B cell (primary cell): Measurements from ENCODE around the gene HYLS1. TPM values are rescaled to one million over a fixed set of nuclear protein-coding genes. Genes with fewer than 3 reads are reported as not detected.

Experiments used
- ATAC-seq: fragments of 200-7000 bp; cut with Tn5 transposase; one replicate; pipeline ENCODE4 v1.10.0; 2021; ENCODE audit warnings: low read depth, mild to moderate bottlenecking, moderate number of reproducible peaks, moderate library complexity
- CTCF ChIA-PET: fragments of 350-600 bp; sonication (Branson Sonifier 250); formaldehyde crosslinking; loops from one replicate; lab custom pipeline; 2021; ENCODE audit warnings: antibody characterized with exemption, inconsistent platforms; lab: Charles Lee
- POLR2A ChIA-PET: fragments of 350-600 bp; sonication (Branson Sonifier 250); formaldehyde crosslinking; loops from one replicate; lab custom pipeline; 2021; ENCODE audit warnings: antibody characterized with exemption; lab: Charles Lee
- DNase-seq: peaks from one replicate; pipeline ENCODE4 v3.0.0; 2013
- H2AFZ ChIP-seq: 2 replicates; pipeline ENCODE4 v1.6.1; 2012; ENCODE audit warnings: mild to moderate bottlenecking, low read depth, low read length; ENCODE audit not compliant: insufficient read depth, poor library complexity, severe bottlenecking
- H3K27ac ChIP-seq, 2 donors: 1 replicate in 1 of 2; 2 replicates in 1 of 2; pipeline ENCODE4 v1.5.1; 2012 to 2013; ENCODE audit warnings: low read length in 2 of 2, mild to moderate bottlenecking in 2 of 2, moderate library complexity in 1 of 2
- H3K27me3 ChIP-seq, 4 experiments: fragments of 200-600 bp in 1 of 4; sonication (generic) in 1 of 4; replicated peaks in 1 of 4; 1 replicate in 2 of 4; 2 replicates in 2 of 4; pipeline versions ENCODE4 v1.6.1 to v1.7.0; 2013 to 2016; ENCODE audit warnings: low read length in 3 of 4, mild to moderate bottlenecking in 2 of 4, mixed read lengths in 1 of 4, moderate library complexity in 1 of 4; ENCODE audit not compliant: insufficient read depth in 4 of 4, control insufficient read depth in 3 of 4; ENCODE audit errors: control extremely low read depth in 1 of 4
- H3K36me3 ChIP-seq, 2 experiments: replicated peaks in 1 of 2; 1 replicate in 1 of 2; 2 replicates in 1 of 2; pipeline versions ENCODE4 v1.6.1 to v1.7.1; 2013; ENCODE audit warnings: low read length in 1 of 2; ENCODE audit not compliant: insufficient read depth in 2 of 2, control insufficient read depth in 1 of 2; ENCODE audit errors: control extremely low read depth in 1 of 2, extremely low read depth in 1 of 2
- H3K4me1 ChIP-seq, 2 donors: fragments of 200-600 bp in 1 of 2; sonication (generic) in 1 of 2; 1 replicate in 1 of 2; 2 replicates in 1 of 2; pipeline versions ENCODE4 v1.5.1 to v1.6.1; 2013 to 2017; ENCODE audit warnings: low read length in 2 of 2; ENCODE audit not compliant: control insufficient read depth in 2 of 2, insufficient read depth in 2 of 2
- H3K4me2 ChIP-seq: replicated peaks from 2 replicates; pipeline ENCODE3; 2012; ENCODE audit warnings: mild to moderate bottlenecking, low read depth, low read length; ENCODE audit not compliant: poor library complexity, severe bottlenecking
- H3K4me3 ChIP-seq, 5 experiments: fragments of 200-600 bp in 1 of 5; sonication (generic) in 1 of 5; 1 replicate in 3 of 5; 2 replicates in 2 of 5; pipeline versions ENCODE4 v1.5.1 to v1.7.0; 2011 to 2016; ENCODE audit warnings: low read length in 4 of 5, mild to moderate bottlenecking in 4 of 5, low read depth in 2 of 5, control low read depth in 1 of 5, moderate library complexity in 1 of 5; ENCODE audit not compliant: insufficient read depth in 1 of 5; ENCODE audit errors: control extremely low read depth in 1 of 5, extremely low read depth in 1 of 5
- H3K79me2 ChIP-seq: fragments of 200-600 bp; sonication (generic); one replicate; pipeline ENCODE4 v1.6.0; 2016; ENCODE audit warnings: low read length; ENCODE audit not compliant: control insufficient read depth, insufficient read depth
- H3K9ac ChIP-seq: fragments of 200-600 bp; sonication (generic); 2 replicates; pipeline ENCODE4 v1.6.1; 2017; ENCODE audit warnings: mild to moderate bottlenecking, low read length, moderate library complexity
- H3K9me3 ChIP-seq, 3 donors: one replicate each; pipeline versions ENCODE4 v1.6.1 to v1.7.1; 2013; ENCODE audit warnings: low read length in 2 of 3; ENCODE audit not compliant: control insufficient read depth in 2 of 3, insufficient read depth in 1 of 3; ENCODE audit errors: control extremely low read depth in 1 of 3
- H4K20me1 ChIP-seq: 2 replicates; pipeline ENCODE4 v1.6.0; 2012; ENCODE audit warnings: mild to moderate bottlenecking, low read length; ENCODE audit not compliant: insufficient read depth, control insufficient read depth, poor library complexity, severe bottlenecking
- H3K27ac Mint-ChIP-seq: one replicate; pipeline ENCODE4 v1.8.0; 2021; ENCODE audit warnings: mixed read lengths
- H3K27me3 Mint-ChIP-seq: one replicate; pipeline ENCODE4 v1.8.0; 2021; ENCODE audit warnings: mixed read lengths
- H3K4me1 Mint-ChIP-seq: one replicate; pipeline ENCODE4 v1.8.0; 2021; ENCODE audit warnings: mixed read lengths
- H3K4me3 Mint-ChIP-seq: one replicate; pipeline ENCODE4 v1.8.0; 2021; ENCODE audit warnings: mixed read lengths
- H3K9me3 Mint-ChIP-seq: one replicate; pipeline ENCODE4 v1.8.0; 2022; ENCODE audit warnings: mixed read lengths; ENCODE audit not compliant: insufficient read depth
- CTCF ChIP-seq: fragments of 200-600 bp; IDR thresholded peaks from one replicate; pipeline ENCODE4 v1.8.0; 2022; ENCODE audit warnings: antibody characterized with exemption, mild to moderate bottlenecking
- EZH2 ChIP-seq: IDR thresholded peaks from 2 replicates; pipeline ENCODE4 v1.6.1; 2012; ENCODE audit warnings: borderline replicate concordance, low read depth, mild to moderate bottlenecking, moderate library complexity, low read length; ENCODE audit not compliant: insufficient read depth, poor library complexity, severe bottlenecking
- WGBS: methylation state at CpG from one replicate; pipeline ENCODE4 v1.1.5; 2013; ENCODE audit warnings: missing lambda C conversion rate; ENCODE audit not compliant: insufficient coverage; 5-methylcytosine and 5-hydroxymethylcytosine counted together
- intact Hi-C: fragments of 100-400 bp; cut with micrococcal nuclease; formaldehyde crosslinking; loops from one replicate; pipeline ENCODE4 v1.10.0; 2022
- polyA plus RNA-seq: library from polyadenylated mRNA; depleted of rRNA; stranded (reverse); fragments of >200 nt; gene quantifications from 2 replicates; pipeline ENCODE4 v1.2.3, GENCODE V29; 2012
- total RNA-seq, 2 donors: library from RNA; stranded (reverse); fragments of 120-200 nt in 1 of 2; gene quantifications; 1 replicate in 1 of 2; 2 replicates in 1 of 2; pipeline versions ENCODE4 v1.2.3 to v1.2.4, GENCODE V29; 2013 to 2022

HYLS1 gene
- total and polyA plus RNA-seq, 2 donors (not counting 1 experiment from before 2014, with no cell fraction given): 3.1 to 9.4 TPM

DNA sequence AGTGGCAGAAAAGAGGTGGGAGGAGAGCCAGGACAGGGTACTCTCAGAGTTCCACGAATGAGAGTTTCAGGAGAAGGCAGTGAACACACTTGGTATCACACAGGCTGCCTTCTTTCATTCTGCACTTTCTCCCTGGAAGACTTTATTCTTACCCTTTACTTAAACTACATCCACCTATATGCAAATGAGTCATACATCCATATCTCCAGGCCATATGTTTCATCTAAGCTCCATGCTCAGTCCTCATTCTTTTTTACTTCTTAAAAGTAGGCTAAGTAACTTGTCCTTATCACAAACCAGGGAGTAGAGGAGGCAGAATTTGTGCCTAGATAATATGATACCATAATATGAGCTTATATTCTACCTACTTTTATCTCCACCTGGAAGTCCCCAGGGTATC is 6.2 kb upstream of the HYLS1 start:
- Histone ChIP-seq H3K4me3 (no peak overlapping the region), H2AFZ (no peak overlapping the region), H3K9me3 (no peaks in the 10 kb centered on the region), H3K79me2 (no peaks in the 10 kb centered on the region), H3K4me2 (no peak overlapping the region), H3K36me3 (no peaks in the 10 kb centered on the region), H3K4me1 (peaks cover 0 to under 1% of the 10 kb centered on the region in 2 donors), H3K9ac (no peak overlapping the region), H3K27me3 (no peaks in the 10 kb centered on the region), H3K27ac (no peak overlapping the region), H4K20me1 (no peaks in the 10 kb centered on the region)
- DNase-seq: no peak
- no peak for ATAC-seq
- Mint-ChIP-seq H3K27ac (no peak overlapping the region), H3K4me1 (no peaks in the 10 kb centered on the region), H3K9me3 (no peaks in the 10 kb centered on the region), H3K4me3 (no peak overlapping the region), H3K27me3 (no peaks in the 10 kb centered on the region)
- 86% methylated on average over 1 of the region's 1 CpG for WGBS
- intact Hi-C loops: no loop called here
- POLR2A ChIA-PET: no interaction called here
- CTCF ChIA-PET: no interaction called here
- TF ChIP-seq CTCF: no peak
- TF ChIP-seq EZH2: no peak

GRCh38 chr11:125883375-125883774 is 4.1 kb upstream of the HYLS1 start:
- H3K9me3 Mint-ChIP-seq: no peaks in the 10 kb centered on the region
- Histone ChIP-seq H3K36me3 (no peaks in the 10 kb centered on the region), H2AFZ (no peak overlapping the region), H3K9ac (no peak overlapping the region), H3K9me3 (peaks cover 0 to 7% (median 0%) of the 10 kb centered on the region in 3 donors), H3K79me2 (no peaks in the 10 kb centered on the region), H3K4me3 (no peak overlapping the region), H3K4me2 (no peak overlapping the region), H3K27me3 (no peaks in the 10 kb centered on the region), H3K4me1 (peaks cover 3 to 16% of the 10 kb centered on the region in 2 donors), H4K20me1 (peaks cover 3% of the 10 kb centered on the region), H3K27ac (no peak overlapping the region)
- no peak for TF ChIP-seq CTCF
- no peak for TF ChIP-seq EZH2
- intact Hi-C loops: no loop called here
- no peaks in the 10 kb centered on the region for H3K27me3 Mint-ChIP-seq
- peaks cover 14% of the 10 kb centered on the region for H3K4me1 Mint-ChIP-seq
- DNase-seq: no peak
- no peak overlapping the region for H3K4me3 Mint-ChIP-seq
- ATAC-seq: no peak
- ChIA-PET CTCF (no interaction called here), POLR2A (no interaction called here)
- no peak overlapping the region for H3K27ac Mint-ChIP-seq
- 83% methylated on average over 8 of the region's 8 CpGs for WGBS
